GM21825 (cell line): ENCODE measurements around the gene FRMD1.

ENCODE experiments used
- ATAC-seq: cut with Tn5 transposase; IDR thresholded peaks from one replicate; pipeline ENCODE4 v1.9.1; 2021; ENCODE audit warnings: mild to moderate bottlenecking, moderate library complexity; ENCODE audit not compliant: unreplicated experiment

Gene FRMD1

DNA sequence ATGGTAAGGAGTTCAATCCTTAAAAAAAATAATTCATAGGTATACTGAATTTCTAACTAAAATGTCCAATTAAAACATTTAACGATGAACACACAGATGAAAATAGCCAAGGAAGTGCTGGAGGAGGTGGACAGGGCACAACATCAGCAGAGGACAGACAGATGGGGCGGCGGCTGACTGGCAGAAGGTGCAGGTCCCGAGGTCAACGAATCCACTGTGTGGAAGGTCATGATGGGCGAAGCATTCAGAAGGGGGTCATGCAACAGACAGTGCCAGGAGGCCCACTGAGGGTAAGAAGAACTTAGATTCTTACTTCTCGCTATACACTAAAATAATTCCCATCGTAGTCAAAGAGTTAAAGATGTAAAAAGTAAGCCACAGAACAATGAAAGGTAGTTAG lies 34.2 kb upstream of the FRMD1 start:
- no peak for ATAC-seq

DNA sequence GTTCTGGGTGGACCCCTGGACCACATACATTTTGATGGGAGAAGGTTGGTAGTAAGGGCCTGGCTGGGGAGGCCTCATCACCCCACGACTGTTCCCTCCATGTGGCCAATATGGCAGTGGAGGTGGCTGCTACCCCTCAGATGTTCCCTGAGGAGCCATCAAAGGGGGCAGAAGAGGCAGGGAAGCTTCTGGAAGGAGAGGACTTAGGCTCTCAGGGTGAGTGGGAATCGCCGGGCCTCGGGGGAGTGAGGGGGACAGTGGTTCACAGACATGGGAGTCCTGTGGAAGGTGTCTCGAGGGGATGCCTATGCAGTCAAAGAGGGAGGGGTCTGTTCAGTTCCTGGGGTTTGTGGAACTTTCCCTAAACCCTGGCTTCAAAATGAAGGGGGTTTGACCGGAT lies 32.9 kb upstream of the FRMD1 start:
- no peak for ATAC-seq

DNA sequence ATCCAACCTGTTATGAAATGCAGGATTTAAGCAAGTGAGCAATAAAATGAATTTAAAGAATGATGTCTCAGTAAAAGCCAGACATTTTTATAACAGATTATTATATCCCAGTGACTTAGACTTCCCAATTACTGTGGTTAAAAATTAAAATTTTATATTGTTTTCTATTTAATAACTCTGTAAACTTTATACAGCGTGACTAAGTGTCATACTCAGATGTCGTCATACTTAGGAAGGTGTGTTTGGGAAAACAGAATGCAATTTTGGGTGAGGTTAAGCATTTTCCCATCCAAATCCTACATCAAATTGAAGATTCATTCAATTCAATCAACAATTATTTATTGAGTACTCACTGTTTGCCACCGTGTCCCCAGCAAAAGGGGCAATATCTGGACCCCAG lies 31.4 kb upstream of the FRMD1 start:
- ATAC-seq: no peak

DNA sequence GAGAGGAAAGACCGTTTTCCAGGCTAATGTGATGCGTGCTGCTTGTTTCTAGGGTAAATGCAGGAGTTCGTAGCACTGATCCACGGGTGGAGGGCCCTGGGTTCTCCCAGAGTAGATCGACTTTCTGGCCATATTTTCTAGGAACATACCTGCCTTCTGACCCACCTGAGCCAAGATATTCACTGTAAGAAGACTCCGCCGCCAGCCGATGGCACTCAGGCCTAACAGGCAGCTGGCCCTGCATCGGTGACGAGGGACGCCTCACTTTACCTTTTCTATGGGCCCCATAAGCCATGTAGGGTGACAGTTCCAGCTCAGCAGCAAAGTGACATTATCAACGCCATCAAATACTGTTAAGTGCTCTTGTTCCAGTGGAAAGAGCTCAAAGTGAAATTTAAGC lies 30.2 kb upstream of the FRMD1 start:
- ATAC-seq: no peak

DNA sequence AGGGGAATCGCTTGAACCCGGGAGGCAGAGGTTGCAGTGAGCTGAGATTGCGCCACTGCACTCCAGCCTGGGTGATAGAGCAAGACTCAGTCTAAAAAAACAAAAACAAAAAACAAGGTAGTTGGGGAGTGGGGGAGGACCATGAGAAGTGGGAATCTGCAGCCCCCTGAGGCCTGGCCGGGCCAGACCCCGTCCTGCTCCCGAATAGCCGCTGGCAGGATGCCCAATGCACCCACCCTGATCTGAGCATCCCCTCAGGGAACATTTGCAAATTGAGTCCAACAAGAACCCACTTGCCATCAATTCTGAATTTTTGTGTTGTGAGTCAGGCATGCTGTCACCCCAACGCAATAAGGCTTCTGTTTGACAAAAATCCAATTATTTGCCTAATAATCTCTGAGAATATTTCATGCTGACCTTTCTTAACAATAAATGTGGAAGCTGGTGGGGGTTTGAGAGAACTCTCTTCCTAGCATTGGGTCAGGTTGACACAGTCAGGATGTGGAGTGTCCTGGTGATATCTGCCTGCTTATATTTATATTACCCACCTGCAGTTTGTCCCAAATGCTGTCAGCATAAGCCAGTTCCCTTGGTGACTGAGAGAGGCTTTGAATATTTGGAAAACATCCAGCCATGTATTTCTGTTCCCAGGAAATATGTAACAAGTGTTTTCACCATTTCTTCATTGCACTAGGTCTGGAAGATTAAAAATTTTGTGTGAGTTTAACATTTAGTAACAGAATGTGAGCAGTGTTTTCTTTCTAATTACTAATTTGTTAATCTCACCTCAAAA lies 28.4 kb upstream of the FRMD1 start:
- no peak for ATAC-seq

DNA sequence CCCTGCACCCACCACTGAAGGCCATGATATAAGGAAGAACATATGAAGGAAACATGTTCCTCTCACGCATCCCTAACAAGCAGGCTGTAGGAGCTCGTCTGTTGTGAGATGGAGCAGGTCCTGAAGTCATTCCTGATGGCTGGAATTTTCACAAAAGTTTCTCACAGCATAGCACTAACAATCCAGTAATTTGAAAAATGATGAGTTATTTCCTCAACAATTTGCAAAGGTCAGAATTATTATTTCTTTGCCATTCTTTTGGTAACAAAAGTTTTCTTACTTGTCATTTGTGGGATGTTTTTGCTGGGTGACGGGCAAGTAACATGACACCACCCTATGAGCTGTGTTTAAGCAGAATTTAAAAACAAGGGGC lies 27.6 kb upstream of the FRMD1 start:
- no peak for ATAC-seq

DNA sequence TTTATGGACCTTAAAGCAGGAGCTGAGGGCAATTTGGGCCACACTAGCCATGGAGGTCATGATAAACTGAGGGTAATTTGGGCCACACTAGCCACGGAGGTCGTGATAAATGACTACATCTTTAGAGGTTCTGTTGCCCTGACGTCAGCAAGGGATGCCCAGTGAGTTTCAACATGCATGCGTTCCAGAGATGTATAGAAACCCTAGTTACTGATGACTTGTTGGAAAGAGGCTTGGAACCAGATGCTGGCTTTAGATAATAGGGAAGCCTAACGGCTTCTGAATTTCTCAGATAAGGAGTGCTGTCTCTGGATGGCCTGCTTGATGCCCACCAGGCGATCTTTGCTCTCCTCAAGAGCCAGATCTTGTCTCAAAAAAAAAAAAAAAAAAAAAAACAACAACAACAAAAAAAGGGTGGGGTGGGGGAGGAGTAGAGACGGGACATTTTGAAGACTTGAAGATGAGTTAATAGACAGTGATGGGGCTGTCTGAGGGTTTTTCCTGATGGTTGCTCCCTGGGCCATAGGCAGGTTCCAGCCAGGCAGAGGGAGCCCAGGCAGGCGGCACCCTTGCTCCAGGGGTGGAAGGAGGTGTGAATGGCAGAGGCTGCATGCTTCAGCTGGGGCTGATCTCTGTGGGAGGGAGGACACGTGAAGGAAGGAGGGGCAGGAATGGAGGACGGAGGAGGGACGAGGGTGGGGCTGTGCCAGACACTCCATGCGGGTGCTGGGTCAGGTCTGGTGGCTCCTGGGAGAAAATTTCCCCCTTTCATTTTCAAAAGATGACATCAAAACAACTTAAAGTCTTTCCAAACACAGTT lies 27.0 kb upstream of the FRMD1 start:
- no peak for ATAC-seq

DNA sequence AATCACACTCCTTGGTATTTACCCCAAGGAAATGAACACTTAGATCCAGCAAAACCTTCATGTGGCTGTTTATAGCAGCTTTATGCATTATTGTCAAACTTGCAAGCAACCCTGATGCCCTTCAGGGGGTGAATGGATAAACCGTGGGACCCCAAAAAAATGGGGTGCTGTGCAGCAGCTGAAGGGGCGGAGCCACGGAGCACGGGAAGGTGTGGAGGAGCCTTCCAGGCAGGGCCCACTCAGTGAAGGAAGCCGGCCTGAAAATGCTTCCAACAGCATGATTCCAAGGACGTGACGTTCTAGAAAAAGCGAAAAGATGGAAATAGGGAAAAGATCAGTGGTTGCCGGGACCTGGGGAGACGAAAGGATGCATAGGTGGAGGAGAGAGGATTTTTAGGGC lies 25.6 kb upstream of the FRMD1 start:
- ATAC-seq: no peak

DNA sequence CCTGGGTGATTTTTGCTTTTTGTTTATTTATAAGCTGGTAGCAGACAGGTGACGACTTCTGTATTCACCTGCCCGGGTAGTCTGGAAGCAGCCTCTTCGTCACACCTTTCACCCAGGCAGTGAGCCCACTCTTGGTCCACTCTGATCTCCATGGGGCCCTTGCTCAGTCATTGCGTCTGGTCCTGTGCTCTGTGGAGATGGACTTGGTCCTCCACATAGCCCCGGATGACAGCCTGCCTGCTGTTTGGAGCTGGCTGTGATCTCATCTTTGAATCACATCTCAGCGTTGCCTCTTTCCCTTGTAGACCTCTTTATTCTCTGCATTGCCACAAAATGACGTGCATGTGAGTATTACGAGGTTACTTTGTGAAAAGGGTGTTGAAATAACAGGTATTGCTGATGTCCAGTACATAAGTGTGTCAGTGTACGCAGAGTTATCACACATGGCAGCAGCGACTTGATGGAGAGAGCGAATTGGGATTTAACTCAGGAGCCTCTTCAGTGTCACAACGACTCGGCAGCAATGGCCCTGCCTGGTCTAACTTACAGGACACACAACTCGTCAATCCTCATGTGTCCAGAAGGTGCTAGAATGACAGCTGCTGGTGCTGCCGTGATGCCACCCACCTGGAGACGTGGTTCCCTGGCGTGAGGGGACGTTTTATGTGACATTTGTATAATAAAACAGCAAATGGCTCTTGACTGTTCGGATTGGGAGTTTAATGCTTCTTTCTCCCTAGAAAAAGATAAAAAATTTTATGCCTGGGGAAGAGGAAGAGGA lies 24.2 kb upstream of the FRMD1 start:
- ATAC-seq: no peak

DNA sequence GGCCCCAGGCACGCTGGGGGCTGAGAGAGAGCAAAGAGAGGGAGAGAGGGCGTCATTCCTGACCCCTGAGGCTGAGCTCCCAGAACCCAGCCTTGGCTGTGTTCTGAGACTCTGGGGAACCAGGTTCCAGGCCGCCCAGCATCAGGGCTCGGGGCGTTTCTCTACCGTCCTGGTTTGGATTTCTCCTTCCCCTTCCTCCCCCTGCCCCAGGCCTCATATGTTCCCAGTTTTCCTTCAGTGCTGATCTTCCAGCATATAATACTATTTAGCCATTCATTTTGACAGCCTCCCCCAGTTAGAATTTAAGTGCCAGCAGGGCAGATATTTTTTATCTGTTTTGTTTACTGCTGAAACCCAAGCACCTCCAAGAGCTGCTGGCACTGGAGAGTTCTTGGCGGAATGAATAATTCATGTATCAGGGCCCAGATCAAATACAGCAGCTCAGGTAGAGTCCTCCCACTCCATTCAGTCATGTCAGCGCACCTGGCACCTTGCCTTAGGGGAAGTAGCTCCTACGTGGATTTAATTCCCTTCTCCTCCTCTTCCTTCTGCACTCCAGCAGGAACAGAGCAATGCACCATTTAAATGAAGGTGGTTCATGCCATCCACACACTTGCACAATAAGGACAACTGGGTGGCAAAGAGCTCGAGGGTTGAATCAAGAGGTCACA lies 23.4 kb upstream of the FRMD1 start:
- ATAC-seq: no peak

DNA sequence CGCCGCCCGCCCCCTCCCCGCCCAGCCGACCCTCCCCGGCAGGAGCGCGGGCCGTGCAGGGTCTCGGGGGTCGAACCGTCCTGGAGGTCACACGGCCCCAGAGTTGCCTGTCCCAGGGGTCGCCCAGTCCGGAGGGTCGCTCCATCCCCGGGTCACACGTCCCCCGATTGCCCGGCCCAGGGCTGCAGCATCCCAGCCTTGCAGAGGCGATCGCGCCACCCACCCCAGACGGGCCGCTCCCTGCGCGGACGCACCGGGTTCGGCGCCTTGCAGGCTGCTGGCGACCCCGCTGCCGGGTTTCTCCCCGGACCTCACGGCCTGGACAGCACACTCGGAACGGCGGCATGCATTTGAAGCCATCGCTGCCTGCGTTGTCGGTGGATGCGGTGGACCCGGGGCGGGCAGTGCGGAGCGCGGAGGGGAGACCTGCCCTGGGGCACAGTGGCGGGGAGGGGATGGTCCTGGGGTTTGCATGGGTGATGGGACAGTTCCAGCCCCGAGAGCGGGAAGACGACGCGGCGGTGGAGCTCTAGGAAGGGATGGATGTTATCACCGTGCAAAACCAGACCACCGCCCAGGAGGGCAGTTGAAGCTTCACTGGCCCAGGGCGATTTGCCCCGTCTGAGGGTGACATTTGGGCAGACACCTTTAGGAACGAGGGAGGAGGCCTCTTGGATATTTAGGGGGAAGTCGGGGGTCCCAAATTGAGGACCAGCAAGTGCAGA lies 22.7 kb upstream of the FRMD1 start:
- ATAC-seq: no peak

DNA sequence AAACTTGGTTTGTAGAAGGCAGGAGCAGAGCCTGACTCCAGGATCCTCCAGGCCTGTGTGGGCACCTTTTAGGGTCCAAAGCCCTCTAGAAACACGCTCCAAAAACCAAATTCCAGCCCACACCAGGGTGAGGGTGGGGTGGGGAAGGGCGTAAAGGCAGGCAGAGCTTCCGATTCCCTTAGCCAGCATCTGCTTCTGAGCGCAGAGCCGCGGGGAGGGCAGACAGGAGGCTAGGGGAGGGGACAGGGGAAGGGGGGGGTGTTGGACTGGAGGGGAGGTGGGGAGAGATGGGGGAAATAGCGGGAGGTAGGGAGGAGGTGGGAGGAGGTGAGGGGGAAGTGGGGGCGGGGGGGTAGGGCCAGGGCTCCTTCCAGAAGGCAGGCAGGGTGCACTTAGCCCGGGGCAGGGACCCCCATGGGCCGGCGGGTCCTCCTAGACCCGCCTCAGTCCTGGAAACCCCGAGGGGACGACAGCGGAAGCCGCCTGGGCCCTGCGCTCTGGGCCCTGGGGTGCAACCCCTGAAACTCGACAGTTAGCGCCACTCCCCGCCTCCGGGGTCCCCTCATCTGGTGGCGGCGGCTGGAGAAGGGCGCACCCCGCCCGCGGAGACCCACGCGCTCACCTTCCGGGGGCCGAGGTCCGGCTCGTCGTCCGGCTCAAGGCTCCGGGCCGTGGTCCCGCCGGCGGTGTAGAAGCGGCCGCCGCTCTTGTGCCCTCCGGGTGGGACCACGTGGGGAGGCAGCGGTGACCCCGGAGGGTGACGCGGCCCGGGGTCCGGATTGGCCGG lies 22.0 kb upstream of the FRMD1 start:
- no peak for ATAC-seq

DNA sequence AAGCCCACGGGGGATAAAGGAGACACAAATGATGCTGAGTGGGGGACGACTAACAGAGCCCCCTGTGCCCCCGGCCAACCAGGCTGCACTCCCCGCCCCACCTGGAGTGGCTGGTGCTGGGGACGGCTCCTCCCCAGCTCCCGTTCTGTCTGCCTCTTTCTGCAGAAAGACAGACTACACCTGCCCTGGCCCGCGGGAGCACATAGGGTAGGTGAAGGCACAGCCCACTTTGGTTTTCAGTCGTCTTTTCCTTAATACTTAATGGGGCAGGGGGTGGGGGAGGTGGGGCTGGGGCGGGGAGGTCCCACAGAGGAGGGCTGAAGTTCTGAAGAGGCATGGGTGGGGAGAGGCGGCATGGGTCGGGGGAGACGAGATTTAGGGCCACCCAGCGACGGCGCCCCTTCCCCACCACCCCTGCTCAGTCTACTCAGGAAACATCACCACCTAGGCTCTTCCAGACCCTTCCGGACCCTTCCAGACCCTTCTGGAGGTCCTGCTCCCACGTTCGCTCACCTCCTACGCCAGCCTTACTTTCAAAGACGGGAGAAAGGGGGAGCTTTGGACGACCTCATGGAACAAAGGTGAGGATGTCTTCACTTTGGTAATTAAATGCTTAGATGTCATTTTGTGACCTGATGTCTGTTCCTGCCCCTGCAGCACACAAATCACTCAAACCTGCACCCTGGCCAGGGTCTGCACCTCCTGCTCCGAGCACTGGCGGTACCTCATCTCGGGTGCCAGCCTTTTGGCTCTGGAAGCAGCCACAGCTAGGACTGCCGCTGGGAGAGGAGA lies 21.2 kb upstream of the FRMD1 start:
- no peak for ATAC-seq

DNA sequence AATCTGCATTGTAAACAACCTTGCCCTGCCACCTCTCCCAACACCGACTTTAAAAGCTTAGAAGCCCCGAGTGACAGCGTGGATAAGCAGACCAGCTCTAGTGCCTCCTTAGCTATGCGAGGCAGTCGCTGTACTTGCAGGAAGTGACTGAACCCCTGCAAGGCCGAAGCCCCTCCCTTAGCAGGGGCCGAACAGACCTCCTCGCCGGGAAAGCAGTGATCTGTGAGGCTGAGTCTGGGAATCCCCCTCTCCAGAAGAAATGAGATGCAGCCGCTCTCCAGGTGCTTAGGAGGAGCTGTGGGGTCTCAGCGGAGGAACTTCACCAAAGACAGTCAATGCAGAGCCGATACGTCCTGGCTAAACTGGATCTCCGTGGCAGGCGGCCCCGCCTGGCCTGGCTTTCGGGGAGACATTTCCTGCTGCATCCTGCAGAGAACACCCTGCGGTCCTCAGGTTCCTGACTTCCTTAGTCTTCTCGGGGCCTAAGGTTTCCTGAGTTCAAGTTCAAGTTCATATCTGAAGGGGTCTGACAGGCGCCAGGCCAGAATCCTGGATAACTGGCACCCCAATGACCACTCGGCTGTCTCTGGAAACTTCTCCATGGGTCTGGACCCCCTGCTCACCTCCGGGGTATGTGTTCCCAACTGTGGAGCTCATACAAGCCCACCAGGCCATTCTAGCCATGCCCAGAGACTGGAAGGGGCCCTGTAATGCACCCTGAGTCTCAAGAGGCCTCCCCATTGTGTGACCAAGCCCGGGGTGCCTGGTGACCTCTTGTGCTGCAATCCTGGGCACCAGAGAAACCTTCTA lies 20.4 kb upstream of the FRMD1 start:
- no peak for ATAC-seq

DNA sequence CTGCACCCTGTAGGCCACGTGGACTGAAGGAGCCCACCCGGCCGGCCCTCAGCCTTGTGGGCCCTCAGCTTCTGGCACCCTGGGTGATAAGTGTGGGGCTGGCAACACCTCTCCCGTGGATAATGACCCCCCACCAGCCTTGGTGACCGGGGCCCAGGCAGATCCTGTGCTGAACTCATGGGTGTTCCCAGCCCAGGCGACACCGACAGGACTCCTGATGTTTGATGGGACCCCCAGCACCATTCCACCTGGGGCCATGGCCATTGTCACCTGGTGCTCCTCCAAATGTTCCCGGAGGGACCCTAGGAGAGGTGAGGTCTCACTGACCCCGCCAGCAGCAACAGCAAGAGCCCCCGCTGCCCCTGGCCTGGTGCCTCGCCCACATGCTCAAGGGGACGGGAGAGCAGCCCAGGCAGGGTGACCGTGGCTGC lies 19.4 kb upstream of the FRMD1 start:
- no peak for ATAC-seq

DNA sequence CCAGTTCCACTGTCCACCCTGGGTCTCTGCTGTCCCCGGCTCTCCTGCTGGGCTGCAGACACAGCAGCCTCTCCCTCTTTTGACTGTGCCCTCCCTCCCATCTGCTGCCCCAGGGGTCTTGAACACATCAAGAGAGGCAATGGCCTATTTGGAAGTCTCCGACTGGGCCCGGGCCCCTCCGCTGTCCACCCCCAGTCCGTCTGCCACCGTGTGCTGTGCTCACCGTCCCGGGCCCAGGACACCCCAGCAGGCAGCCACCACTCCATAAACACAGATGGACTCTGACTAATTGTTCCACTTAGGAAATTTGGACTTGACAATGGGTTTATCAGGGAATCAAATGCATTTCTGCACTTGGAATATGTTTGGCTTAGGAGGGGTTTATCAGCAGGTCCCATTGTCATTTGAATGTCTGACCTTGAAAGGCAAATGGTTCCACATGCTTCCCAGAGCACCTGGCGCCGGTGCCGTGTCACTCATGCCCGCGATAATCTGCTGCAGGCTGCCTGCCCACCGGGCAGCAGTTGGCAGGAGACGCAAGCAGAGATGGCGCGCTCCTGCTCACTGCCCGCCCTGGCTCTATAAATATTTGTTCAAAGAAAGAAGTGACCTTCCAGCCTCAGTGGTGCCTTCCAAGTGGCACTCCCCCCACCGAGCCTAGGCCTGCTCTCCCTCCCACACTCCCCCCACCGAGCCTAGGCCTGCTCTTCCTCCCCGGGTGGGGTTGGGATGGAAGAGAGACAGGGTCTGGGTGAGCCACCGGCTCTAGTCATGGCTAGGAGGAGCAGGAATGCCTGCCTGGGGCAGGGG lies 18.8 kb upstream of the FRMD1 start:
- no peak for ATAC-seq

DNA sequence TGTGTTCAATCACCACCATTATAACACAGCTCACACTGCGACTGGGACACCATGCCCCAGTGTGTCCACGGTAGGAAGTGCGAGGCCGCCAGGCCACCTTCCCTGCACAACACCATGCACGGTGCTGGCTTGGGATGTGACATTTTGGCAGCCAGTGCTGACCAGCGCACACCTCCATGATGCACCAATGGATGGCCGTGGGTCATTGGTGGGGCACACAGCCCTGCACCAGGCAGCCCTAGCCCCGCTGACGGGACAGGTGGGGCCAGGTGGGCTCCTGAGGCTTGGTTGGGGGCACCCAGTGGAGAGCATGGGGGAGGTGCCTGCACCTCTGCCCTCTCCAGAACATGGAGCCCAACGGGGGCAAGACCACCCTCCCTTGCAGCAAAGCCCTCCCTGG lies 18.2 kb upstream of the FRMD1 start:
- no peak for ATAC-seq
